ENCODE data around the gene AKR1C3.

AKR1C3 gene

GRCh38 chr10:5076615-5077014 is 17.6 kb upstream of the AKR1C3 start:
- DNase-seq (ENCODE audit: low read depth), result no peak
- TF ChIP-seq, protein P1, sequence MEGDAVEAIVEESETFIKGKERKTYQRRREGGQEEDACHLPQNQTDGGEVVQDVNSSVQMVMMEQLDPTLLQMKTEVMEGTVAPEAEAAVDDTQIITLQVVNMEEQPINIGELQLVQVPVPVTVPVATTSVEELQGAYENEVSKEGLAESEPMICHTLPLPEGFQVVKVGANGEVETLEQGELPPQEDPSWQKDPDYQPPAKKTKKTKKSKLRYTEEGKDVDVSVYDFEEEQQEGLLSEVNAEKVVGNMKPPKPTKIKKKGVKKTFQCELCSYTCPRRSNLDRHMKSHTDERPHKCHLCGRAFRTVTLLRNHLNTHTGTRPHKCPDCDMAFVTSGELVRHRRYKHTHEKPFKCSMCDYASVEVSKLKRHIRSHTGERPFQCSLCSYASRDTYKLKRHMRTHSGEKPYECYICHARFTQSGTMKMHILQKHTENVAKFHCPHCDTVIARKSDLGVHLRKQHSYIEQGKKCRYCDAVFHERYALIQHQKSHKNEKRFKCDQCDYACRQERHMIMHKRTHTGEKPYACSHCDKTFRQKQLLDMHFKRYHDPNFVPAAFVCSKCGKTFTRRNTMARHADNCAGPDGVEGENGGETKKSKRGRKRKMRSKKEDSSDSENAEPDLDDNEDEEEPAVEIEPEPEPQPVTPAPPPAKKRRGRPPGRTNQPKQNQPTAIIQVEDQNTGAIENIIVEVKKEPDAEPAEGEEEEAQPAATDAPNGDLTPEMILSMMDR (IDR thresholded peaks at IDR 0.05; ENCODE audit: low read depth, low read length), result no peak
- TF ChIP-seq MYC (IDR thresholded peaks at IDR 0.05; ENCODE audit: low read depth, low read length) (no peak), POLR2A (IDR thresholded peaks at IDR 0.05; ENCODE audit: extremely low read depth, insufficient read length) (no peak), MAX (IDR thresholded peaks at IDR 0.05; ENCODE audit: low read depth, low read length) (no peak)

GRCh38 chr10:5078547-5079180 is 15.6 kb upstream of the AKR1C3 start:
- no peak for DNase-seq (ENCODE audit: low read depth)
- TF ChIP-seq MAX (IDR thresholded peaks at IDR 0.05; ENCODE audit: low read depth, low read length) (no peak), MYC (IDR thresholded peaks at IDR 0.05; ENCODE audit: low read depth, low read length) (no peak), POLR2A (IDR thresholded peaks at IDR 0.05; ENCODE audit: extremely low read depth, insufficient read length) (no peak)
- TF ChIP-seq, protein P1 (IDR thresholded peaks at IDR 0.05; ENCODE audit: low read depth, low read length), result no peak
- H3K4me3 ChIP-seq (ENCODE audit: low read depth, low read length), result no peak overlapping the region

More at GRCh38 chr10:5076615-5077014, 17.6 kb upstream of the AKR1C3 start:
- H3K4me3 ChIP-seq (ENCODE audit: low read depth, low read length), result no peak overlapping the region

- H3K4me3 ChIP-seq (ENCODE audit: low read depth, low read length), result no peak overlapping the region
- DNase-seq (ENCODE audit: low read depth), result no peak
- TF ChIP-seq MYC (IDR thresholded peaks at IDR 0.05; ENCODE audit: low read depth, low read length) (no peak), POLR2A (IDR thresholded peaks at IDR 0.05; ENCODE audit: extremely low read depth, insufficient read length) (no peak), MAX (IDR thresholded peaks at IDR 0.05; ENCODE audit: low read depth, low read length) (no peak)
- TF ChIP-seq, protein P1 (IDR thresholded peaks at IDR 0.05; ENCODE audit: low read depth, low read length), result no peak
These were observed 14.8 kb upstream of the AKR1C3 start for GRCh38 chr10:5079306-5079830.

GRCh38 chr10:5079836-5080235 is 14.4 kb upstream of the AKR1C3 start:
- TF ChIP-seq, protein P1 (IDR thresholded peaks at IDR 0.05; ENCODE audit: low read depth, low read length), result no peak
- TF ChIP-seq MAX (IDR thresholded peaks at IDR 0.05; ENCODE audit: low read depth, low read length), result no peak
- TF ChIP-seq MYC (IDR thresholded peaks at IDR 0.05; ENCODE audit: low read depth, low read length), result no peak
- no peak for TF ChIP-seq POLR2A (IDR thresholded peaks at IDR 0.05; ENCODE audit: extremely low read depth, insufficient read length)
- no peak for DNase-seq (ENCODE audit: low read depth)
- H3K4me3 ChIP-seq (ENCODE audit: low read depth, low read length), result no peak overlapping the region

- TF ChIP-seq POLR2A (IDR thresholded peaks at IDR 0.05; ENCODE audit: extremely low read depth, insufficient read length), result no peak
- TF ChIP-seq, protein P1 (IDR thresholded peaks at IDR 0.05; ENCODE audit: low read depth, low read length), result no peak
- TF ChIP-seq MYC (IDR thresholded peaks at IDR 0.05; ENCODE audit: low read depth, low read length), result no peak
- TF ChIP-seq MAX (IDR thresholded peaks at IDR 0.05; ENCODE audit: low read depth, low read length), result no peak
- no peak for DNase-seq (ENCODE audit: low read depth)
- H3K4me3 ChIP-seq (ENCODE audit: low read depth, low read length), result no peak overlapping the region
These were observed 13.1 kb upstream of the AKR1C3 start for GRCh38 chr10:5081091-5081490.

Data from NB4 (cell line).